Renal pelvis (tissue), 4 donors: ENCODE measurements around the gene ABHD15. TPM values are rescaled to one million over a fixed set of nuclear protein-coding genes. Genes with fewer than 3 reads are reported as not detected.
"Not testable (repeated sequence)": the region's sequence is repeated elsewhere in the genome, so short reads cannot be mapped to it uniquely, and the experiment has no call there.

Experiments used
- DNase-seq: peaks from one replicate; pipeline ENCODE4 v3.0.0-alpha.2; 2013
- polyA plus RNA-seq, 3 donors: library from polyadenylated mRNA; unstranded; fragments of 120-200 nt; gene quantifications; one replicate each; pipeline ENCODE4 v1.2.1, GENCODE V29; 2013; ENCODE audit not compliant: insufficient read length in 3 of 3

ABHD15 gene
- polyA plus RNA-seq, 3 donors, result 7.2 to 7.7 (median 7.6) TPM

GRCh38 chr17:29571883-29572681 lies 5.2 kb upstream of the ABHD15 start:
- DNase-seq, result no peak

DNA sequence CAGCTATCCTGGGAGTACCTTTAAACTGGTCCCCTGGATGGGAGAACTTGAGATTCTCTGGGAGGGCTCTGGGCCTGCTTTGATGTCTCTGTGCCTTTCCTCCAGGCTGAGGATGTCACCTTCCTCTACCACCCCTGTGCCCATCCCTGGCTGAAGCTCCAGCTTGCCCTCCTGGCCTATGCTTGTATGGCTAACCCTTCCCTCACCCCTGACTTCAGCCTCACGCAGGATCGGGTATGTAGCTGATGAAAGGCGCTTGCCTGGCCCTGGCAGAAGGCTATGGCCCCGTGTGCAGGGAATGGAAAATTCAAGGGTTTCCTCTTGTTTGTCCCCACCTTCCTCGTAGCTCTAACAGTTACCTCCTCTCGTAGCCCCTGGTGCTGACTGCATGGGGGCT lies 4.6 kb upstream of the ABHD15 start:
- no peak for DNase-seq

DNA sequence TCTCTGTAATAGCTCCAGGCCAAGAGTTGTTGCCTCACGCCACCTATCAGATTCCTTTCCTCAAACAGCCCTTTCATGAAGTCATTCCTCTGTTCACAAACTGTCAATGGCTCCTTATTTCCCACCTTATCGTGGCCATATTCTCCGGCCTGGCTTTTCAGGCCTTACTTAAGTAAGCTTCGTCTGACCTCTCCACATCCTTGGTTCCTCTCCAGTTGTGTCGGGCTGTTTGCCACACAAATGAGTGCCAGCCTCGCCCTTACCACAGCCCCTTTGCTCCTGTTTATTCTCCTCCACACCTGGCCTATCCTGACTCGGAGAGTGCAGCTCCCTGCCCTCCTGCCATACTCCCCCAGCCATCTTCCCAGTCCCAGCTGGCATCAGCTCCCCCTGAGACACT lies 3.7 kb upstream of the ABHD15 start:
- DNase-seq, result no peak

DNA sequence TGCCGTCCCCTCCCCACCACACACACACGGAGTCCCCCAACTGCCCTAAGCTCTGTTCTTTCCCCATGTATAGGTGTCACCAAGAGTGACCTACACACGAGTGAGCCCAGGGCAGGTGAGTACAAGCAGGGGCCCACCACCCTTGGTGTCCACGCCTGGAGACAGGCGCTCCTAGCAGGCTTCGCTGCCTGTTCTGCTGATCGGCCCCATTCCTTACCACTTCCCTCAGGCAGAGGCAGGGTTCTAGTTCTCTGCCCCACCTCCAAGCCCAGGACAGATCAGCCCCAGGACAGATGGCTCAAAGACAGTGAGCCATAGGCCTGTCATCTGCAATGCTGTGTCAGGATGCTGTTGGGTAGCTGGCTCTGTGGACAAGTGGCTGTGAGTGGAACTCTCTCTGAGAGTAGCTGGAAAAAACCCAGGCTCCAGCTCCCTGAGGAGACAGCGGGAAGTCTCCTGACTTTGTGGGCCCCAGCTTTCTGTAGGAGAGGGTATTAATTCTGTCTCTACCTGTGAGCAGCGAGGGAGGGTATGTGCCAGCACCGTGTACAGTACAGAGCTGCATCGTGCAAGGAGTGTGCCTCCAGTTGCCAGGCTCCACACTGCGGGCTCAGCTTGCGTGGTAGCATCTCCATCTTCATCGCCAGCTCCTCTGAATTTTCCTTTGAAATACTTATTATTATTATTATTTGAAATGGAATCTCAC lies 2.6 kb upstream of the ABHD15 start:
- no peak for DNase-seq

- DNase-seq, result peak; percentile 83
Measured at GRCh38 chr17:29568331-29569244, 1.8 kb upstream of the ABHD15 start, which contains the start of gene TP53I13. TSS of gene TP53I13 (plus strand) at chr17:29568701. CDS start at chr17:29568759, 58 bp downstream.

DNA sequence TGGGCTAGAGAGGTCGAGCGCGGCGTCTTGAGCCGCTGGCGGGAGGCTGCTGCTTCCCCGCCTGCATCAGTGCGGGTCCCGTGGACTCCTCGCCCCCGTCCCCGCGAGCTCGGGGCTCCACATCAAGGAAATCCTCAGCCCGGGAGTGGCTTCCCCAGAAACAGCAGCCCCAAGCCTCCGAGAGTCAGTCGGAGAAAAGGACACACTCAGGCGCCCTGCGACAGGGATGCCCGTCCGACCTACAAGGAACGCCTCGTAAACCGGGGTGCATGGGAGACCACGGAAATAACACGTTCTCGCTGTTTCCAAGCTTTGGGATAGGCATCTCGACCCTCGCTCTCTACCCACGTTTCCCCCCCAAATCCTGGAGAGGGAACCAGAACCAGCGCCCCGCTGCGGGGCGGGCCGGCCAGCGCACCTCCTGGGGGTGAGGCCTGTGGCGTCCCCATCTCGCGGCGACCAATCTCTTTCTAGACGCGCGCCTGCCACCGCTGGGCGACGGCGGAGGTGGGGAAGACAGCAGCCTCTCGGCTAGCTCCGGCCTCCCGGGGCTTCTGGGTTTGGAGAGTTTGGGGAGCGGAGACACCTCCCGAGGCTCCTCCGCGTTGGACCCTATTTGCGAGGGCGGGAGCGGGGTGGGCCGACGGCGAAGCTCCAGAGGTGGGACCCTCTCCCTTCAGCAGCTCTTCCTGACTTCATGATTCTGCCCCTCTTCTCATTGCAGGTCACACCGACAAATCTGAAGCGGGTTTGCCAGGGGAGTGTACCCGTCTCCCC lies 905 bp upstream of the ABHD15 start:
- DNase-seq, result no peak

GRCh38 chr17:29567304-29567553 lies 392 bp upstream of the ABHD15 start:
- no peak for DNase-seq

GRCh38 chr17:29565643-29566472 lies 979 bp downstream of the ABHD15 start:
- DNase-seq, result no peak

DNA sequence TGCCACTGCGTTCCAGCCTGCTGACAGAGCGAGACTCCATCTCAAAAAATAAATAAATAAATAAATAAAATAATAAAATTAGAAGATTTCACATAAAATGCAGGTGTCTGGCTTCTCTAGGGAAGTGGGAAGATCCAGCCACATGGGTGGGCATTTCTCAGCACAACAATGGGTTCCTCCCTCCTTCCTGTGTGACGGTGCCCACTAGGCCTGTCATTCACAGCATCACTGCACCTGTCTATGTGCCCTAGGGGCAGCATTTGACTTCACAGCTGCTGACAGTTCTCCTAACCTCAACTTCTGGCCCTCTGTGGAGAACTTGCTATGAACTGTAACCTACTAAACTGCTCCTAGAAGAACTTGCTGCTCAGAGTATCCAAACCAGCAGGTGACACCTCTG lies 3.0 kb downstream of the ABHD15 start:
- DNase-seq, result no peak

DNA sequence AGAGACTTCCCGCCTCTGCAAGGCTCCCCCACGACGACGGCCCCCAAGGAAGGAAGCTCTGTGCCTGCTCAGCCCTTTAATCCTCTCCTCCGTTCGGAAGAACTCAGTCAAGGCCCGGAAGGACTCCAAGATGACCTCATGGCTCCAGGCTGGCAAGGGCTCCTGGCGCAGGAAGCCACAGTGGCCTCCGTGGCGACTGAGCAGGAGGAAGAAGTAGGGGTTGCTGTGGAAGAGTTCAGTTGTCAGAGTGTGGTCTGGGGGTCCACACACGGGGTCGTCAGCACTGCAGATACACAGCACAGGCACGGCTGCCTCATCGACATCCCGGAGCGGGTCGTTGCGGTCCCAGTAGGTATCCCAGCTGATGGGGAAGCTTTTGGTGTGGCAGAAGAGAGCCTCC lies 4.2 kb downstream of the ABHD15 start:
- no peak for DNase-seq

DNA sequence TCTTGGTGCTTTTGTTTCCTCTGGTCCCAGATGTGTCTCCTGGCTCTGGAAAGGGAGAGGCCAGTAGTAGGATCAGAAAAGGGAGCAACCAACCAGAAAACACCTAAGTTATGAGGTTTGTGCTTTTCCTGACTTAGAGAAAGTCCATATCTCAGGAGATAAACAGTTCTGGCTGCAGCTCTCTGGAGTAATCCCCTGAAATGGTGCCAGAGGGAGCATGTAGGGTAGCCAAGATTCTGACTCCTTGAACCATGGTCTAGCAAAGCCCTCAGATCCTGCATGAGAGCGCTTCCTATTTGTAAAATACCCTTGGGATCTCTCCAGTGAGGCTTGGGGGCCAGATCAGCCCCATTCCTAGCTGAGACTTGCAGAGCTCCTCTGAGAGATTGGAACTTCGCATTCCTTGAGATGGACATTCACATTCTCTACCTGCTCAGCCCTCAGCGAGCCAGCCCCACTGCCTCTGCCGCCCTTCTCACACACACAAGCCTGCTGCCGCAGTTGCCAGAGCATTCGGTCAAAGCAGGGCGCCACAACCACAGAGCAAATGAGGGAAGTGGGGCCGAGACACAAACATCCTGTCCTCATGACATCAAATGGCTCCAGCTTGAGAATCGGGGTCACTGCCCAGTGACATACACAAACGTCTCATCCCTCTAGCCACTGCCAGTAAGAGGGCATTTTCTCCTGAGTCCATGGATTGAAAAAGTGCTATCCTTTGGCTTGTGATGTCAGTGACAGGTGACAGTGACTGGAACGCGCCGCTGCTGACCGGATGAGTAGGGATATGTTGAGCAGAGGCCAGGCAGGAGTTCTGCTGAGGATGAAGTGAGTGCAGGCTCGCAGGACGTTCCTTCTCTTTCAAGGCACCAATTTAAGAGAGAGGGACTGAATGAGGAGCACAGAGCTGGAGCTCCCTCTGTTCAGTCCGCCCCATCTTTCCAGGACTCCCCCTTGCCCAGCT lies 5.0 kb downstream of the ABHD15 start:
- no peak for DNase-seq

DNA sequence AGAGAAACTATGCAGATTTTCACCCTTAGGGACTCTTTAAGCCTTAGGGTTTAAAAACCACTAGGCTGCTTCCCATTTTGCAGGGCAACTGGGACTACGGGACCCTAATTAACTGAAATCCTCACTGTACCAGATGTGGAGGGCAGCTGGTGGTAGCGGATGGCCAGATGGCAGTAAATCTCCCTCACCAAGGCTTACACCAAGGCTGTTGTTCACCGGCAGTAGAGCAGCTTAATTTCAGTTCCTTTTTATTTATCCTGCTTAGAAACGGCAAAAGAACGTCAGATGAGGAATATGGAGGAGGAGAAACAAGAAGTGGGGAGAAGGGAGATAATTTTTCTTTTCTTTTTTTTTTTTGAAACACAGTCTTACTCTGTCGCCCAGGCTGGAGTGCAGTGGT lies 6.5 kb downstream of the ABHD15 start:
- no peak for DNase-seq

GRCh38 chr17:29559640-29560039 lies 7.2 kb downstream of the ABHD15 start:
- DNase-seq, result no peak

GRCh38 chr17:29558139-29558538 lies 8.7 kb downstream of the ABHD15 start:
- not testable (repeated sequence) for DNase-seq

GRCh38 chr17:29557739-29558116 lies 9.1 kb downstream of the ABHD15 start:
- no peak for DNase-seq

DNA sequence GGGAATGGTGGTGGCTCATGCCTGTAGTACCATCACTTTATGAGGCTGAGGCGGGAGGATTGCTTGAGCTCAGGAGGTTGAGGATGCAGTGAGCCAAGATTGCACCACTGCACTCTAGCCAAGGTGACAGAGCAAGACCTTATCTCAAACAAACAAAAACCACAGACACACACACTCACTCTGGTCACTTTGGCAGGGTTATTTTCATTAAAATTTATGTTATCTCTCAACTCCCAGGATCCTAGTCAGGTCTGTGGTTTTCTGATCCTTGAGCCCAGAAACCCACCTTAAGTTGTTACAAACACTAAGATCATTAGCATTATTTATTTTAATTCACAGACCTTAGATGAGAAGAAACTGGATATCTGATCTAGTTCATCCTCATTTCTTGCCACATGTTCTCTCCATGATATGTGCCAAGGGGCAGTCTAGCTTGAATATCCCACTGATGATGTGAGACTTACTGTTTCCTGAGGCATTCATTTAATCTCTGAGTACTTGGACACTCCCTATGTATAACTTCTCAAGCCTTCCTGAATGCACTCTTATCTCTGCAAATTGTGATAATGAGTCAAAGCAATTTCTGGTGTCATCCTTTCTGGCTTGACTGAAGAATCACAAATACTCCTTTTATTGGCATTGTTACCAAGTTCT lies 9.6 kb downstream of the ABHD15 start:
- no peak for DNase-seq

- DNase-seq, result peak; percentile 57
Measured at GRCh38 chr17:29555840-29556239, 11.0 kb downstream of the ABHD15 start.

DNA sequence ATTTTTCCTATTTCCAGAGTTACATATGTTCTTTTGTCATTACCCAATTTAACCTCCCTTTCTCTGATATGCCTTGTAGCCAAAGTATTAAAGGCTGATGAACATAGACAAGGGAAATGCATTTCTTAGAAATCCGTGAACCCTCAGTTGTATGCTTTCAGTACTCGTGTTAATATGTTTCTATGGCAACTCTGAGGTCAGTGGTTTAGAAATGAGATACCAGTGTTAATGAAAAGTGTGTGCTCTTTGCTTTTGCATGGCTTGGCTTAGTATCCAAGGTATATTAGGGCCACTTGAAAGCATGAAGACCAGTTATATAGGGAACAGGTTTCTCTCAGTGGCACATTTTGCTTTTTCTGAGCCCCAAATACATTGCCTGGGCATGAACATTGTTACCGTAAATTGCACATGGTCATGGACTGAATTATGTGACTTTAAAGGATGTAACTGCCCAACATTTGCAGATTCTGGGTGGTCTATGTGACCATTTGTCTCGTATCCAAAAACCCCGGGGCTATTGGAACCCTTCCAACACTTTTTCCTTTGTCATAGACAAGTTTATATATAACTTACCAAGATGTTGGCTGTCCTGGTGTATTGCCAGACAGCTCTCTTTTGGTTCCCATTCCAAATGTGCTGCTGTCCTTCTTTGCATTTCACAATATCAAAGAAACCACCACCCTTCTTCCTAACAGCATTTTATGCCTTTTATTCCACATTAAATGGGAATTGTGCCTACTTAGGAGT lies 17.5 kb downstream of the ABHD15 start:
- DNase-seq, result no peak
